LNCaP clone FGC (cell line): ENCODE measurements around the gene BOLA3.

Experiments
- DNase-seq: peaks from one replicate; pipeline ENCODE4 v3.0.0-alpha.2; 2011; ENCODE audit warnings: low read depth
- H3K4me3 ChIP-seq: 2 replicates; pipeline ENCODE4 v1.5.1; 2011; ENCODE audit warnings: mild to moderate bottlenecking, low read depth, low read length, control low read depth
- TF ChIP-seq, protein P1 (sequence below): IDR thresholded peaks from 2 replicates; pipeline ENCODE4 v1.5.1; 2012; ENCODE audit warnings: mild to moderate bottlenecking; ENCODE audit not compliant: control insufficient read depth, insufficient read depth; ENCODE audit errors: extremely low read depth

BOLA3 gene

DNA sequence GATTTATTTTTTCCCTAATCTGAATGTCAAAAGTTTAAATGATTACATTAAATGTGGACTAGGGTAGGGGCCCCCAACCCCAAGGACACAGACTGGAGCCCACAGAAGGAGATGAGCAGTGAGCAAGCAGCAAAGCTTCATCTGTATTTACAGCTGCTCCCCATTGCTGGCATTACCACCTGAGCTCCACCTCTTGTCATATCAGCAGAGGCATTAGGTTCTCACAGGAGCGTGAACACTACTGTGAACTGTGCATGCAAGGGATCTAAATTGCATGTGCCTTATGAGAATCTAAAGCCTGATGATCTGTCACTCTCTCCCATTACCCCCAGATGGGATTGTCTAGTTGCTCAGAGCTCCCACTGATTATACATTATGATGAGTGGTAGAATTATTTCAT lies 27.2 kb upstream of the BOLA3 start:
- DNase-seq = no peak
- no peak overlapping the region for H3K4me3 ChIP-seq
- TF ChIP-seq, protein P1, sequence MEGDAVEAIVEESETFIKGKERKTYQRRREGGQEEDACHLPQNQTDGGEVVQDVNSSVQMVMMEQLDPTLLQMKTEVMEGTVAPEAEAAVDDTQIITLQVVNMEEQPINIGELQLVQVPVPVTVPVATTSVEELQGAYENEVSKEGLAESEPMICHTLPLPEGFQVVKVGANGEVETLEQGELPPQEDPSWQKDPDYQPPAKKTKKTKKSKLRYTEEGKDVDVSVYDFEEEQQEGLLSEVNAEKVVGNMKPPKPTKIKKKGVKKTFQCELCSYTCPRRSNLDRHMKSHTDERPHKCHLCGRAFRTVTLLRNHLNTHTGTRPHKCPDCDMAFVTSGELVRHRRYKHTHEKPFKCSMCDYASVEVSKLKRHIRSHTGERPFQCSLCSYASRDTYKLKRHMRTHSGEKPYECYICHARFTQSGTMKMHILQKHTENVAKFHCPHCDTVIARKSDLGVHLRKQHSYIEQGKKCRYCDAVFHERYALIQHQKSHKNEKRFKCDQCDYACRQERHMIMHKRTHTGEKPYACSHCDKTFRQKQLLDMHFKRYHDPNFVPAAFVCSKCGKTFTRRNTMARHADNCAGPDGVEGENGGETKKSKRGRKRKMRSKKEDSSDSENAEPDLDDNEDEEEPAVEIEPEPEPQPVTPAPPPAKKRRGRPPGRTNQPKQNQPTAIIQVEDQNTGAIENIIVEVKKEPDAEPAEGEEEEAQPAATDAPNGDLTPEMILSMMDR = no peak

DNA sequence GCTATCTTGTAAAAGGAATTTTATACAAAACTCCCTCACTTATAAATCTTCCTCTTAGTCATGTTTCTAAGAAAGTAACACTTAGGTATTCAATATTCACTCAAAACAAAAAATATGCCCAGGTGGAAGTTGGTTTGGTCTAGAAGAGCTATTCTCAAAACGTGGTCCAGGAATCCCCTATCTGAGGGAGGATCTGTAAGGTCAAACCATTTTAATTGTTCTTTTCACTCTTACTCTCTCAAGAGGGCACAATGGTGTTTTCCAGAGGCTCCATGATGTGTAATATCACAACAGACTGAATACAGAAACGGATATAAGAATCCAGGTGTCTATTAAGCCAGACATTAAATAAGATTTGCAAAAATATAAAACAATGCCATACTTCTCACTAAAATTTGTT lies 21.0 kb upstream of the BOLA3 start:
- DNase-seq = no peak
- TF ChIP-seq, protein P1 = no peak
- no peak overlapping the region for H3K4me3 ChIP-seq

DNA sequence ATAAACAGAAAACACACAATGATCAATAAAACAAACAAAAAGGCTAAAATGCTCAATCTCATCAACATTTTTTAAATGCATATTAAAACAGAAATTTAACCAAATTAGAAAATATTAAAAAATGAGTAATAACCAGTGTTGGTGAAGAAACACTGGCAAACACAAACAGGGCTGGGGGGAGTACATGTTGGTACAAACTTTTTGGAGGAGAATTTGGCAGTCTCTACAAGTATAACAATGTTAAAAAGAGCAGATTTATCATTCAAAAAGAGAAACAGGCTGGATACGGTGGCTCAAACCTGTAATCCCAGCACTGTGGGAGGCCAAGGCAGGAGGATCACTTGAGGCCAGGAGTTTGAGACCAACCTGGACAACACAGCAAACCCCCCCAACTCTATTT lies 17.0 kb upstream of the BOLA3 start:
- DNase-seq = no peak
- TF ChIP-seq, protein P1 = no peak
- no peak overlapping the region for H3K4me3 ChIP-seq

DNA sequence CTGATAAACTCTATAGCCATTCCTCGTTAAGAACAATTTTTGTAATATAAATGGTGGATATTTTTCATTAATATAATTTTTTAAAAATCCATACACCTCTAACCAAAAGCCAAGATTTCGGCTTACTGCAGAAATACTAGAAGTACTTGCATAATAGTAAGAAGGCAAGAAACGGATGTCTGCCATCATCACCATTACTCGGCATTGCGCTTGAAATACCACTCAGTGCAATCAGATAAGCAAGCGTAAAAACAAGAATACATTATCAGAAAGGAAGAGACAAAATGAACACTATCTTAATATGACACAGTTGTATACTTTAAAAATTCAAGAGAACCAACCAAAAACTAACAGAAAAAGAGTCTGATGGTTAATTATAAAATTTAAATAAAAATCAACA lies 15.2 kb upstream of the BOLA3 start:
- TF ChIP-seq, protein P1 = no peak
- no peak overlapping the region for H3K4me3 ChIP-seq
- DNase-seq = no peak

DNA sequence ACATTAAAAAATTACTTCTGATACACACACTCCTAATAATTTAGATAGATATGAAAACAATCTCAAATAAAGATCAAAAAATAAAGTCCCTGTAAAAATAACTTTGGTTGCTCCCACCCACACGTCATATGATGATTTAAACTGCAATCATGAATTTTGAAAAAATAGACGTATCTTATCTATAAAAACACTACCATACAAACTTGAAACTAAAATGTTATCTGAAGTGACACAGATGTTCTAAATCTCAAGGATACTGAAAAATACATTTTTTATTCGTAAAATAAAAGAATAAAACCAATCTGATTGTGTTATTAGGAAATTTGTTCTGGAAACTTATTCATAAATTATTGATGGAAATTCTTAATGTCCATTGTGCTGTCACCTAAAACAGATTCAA lies 8.1 kb upstream of the BOLA3 start:
- H3K4me3 ChIP-seq = no peak overlapping the region
- TF ChIP-seq, protein P1 = no peak
- DNase-seq = no peak

DNA sequence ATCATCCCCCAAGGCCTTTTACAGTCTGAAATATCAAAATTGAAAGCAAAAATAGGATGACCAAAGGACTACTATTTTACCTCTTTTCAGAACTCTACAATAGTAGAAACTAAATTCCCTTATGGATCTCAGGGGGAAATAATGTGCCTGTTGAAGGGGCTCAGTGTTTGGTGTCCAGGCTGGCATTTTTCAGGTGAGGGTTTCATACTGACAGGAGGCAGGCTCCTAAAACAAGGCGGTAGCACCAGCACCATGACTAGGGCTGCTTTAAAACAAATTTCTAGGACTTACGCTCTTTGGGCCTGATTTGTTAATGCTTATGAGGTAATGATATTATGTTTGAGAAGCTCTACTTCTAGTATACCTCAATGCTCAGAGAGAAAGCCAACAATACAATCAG lies 5.2 kb upstream of the BOLA3 start:
- TF ChIP-seq, protein P1 = no peak
- no peak overlapping the region for H3K4me3 ChIP-seq

DNA sequence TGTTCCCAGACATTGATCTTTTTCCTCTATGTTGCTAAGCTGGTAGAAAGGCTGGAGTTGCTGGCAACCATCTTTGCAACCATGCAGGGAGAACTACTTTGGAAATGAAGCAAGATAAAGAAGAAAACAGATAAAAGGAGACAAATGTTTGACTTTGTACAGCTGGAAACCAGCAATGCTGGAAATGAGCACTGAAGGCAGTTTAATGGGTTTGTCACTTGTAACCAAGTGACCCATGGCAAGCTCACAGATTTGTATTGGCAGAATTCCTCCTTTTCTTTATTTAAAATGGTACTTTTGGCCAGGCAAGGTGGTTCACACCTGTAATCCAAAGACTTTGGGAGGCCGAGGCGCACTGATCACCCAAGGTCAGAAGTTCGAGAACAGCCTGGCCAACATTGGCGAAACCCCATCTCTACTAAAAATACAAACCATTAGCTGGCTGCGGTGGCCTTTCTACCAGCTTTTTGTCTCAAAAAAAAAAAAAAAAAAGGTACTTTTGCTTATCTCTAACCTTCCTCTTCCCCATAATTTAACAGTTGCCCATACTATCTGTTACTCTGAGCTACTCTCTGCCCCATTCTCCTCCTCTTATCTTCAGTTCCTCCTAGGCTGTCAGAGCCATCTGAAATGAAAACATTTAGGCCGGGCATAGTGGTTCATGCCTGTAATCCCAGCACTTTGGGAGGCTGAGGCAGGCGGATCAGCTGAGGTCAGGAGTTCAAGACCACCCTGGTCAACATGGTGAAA lies 2.0 kb upstream of the BOLA3 start:
- DNase-seq = peak; percentile 19
- TF ChIP-seq, protein P1 = no peak
- H3K4me3 ChIP-seq = no peak overlapping the region

More for the DNA sequence above, 5.2 kb upstream of the BOLA3 start:
- DNase-seq = no peak
